C4-2B (cell line): ENCODE results near the gene PAK6.
A peak's percentile ranks its signal among the peaks of the same experiment; 100 is the strongest.

Experiments
- H3K27ac ChIP-seq: fragments of 450-650 bp; 2 replicates; pipeline ENCODE4 v1.5.1; 2017
- CTCF ChIP-seq: fragments of 450-650 bp; conservative IDR thresholded peaks from 2 replicates; pipeline ENCODE4 v1.5.1; 2017; ENCODE audit warnings: mild to moderate bottlenecking
- ZFX ChIP-seq: fragments of 450-650 bp; IDR thresholded peaks from 2 replicates; pipeline ENCODE4 v1.6.1; 2017

Gene PAK6

GRCh38 chr15:40242213-40242599, 3.3 kb downstream of the PAK6 start:
- TF ChIP-seq CTCF (no peak), ZFX (no peak)
- no peak overlapping the region for H3K27ac ChIP-seq

- no peak for TF ChIP-seq ZFX
- no peak overlapping the region for H3K27ac ChIP-seq
These were observed 3.7 kb downstream of the PAK6 start for GRCh38 chr15:40242601-40243000.

- no peak overlapping the region for H3K27ac ChIP-seq
- TF ChIP-seq CTCF (no peak), ZFX (no peak)
These were observed 4.4 kb downstream of the PAK6 start for GRCh38 chr15:40243126-40243810.

- TF ChIP-seq CTCF (no peak), ZFX (no peak)
- H3K27ac ChIP-seq, result peak overlapping the region; percentile 58
These were observed 6.2 kb downstream of the PAK6 start for GRCh38 chr15:40244961-40245523.

- TF ChIP-seq ZFX, result no peak
- TF ChIP-seq CTCF, result no peak
- H3K27ac ChIP-seq, result peak overlapping the region; percentile 58
These were observed 7.0 kb downstream of the PAK6 start for GRCh38 chr15:40245666-40246450.

GRCh38 chr15:40246496-40247280, 7.8 kb downstream of the PAK6 start:
- H3K27ac ChIP-seq, result no peak overlapping the region
- TF ChIP-seq ZFX (no peak), CTCF (no peak)

GRCh38 chr15:40247406-40247971, 8.6 kb downstream of the PAK6 start:
- TF ChIP-seq CTCF (no peak), ZFX (no peak)
- no peak overlapping the region for H3K27ac ChIP-seq
